ENCODE measurements around the gene CEP85. TPM values are rescaled to one million over a fixed set of nuclear protein-coding genes. Genes with fewer than 3 reads are reported as not detected.
"Not testable (repeated sequence)": the region's sequence is repeated elsewhere in the genome, so short reads cannot be mapped to it uniquely, and the experiment has no call there.

The CEP85 gene
- total RNA-seq, 1 donor from 2014 or later: 9.4 TPM

- DNase-seq (ENCODE audit: low read depth): no peak
Measured at GRCh38 chr1:26224606-26225005, 9.4 kb upstream of the CEP85 start.

GRCh38 chr1:26225033-26225831 lies 8.8 kb upstream of the CEP85 start:
- peak; percentile 50 for DNase-seq (ENCODE audit: low read depth)

DNA sequence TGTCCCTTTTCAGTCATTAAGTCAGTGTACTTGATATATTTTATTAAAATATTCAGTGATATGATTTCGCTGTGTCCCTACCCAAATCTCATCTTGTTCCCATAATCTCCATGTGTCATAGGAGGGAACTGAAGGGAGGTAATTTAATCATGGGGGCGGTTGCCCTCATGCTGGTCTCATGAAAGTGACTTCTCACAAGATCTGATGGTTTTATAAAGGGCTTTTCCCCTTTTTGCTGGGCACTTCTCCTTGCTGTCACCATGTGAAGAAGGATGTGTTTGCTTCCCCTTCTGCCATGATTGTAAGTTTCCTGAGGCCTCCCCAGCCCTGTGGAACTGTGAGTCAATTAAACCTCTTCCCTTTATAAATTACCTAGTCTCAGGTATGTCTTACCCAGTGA lies 3.3 kb upstream of the CEP85 start:
- DNase-seq (ENCODE audit: low read depth): not testable (repeated sequence)

GRCh38 chr1:26234644-26235370 lies 807 bp downstream of the CEP85 start:
- DNase-seq (ENCODE audit: low read depth): no peak

DNA sequence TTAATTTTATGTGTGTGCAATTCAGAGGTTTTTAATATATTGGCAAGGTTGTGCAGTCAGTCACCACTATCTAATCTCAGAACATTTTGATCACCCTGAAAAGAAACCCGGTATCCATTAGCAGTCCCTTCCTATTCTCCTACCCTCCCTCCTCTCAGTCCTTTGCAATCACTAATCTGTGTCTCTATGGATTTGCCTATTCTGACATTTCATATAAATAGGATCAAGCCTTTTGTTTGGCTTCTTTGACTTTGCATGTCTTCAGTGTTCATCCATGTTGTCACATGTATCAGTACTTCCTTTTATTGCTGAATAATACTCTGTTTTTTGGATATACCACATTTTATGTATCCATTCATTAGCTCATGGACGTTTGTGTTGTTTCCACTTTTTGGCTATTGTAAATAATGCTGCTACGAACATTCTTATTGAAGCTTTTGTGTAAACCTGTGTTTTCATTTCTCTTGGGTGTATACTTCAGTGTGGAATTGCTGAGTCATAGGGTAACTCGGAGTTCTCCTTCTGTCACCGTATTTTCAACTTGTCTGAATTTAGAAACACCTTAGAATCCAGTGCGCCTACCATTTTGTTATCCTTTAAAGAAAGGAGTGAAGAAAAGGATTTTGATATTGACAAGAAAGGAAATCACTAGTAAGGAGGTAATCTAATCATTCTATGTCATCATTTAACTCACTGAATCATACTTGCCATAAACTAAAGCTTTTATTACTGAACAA lies 3.4 kb downstream of the CEP85 start:
- peak; percentile 71 for DNase-seq (ENCODE audit: low read depth)

- peak; percentile 33 for DNase-seq (ENCODE audit: low read depth)
Measured at GRCh38 chr1:26239936-26240335, 5.9 kb downstream of the CEP85 start.

GRCh38 chr1:26252718-26253117 lies 18.7 kb downstream of the CEP85 start:
- no peak for DNase-seq (ENCODE audit: low read depth)

GRCh38 chr1:26254404-26254803 lies 20.4 kb downstream of the CEP85 start:
- no peak for DNase-seq (ENCODE audit: low read depth)

- no peak for DNase-seq (ENCODE audit: low read depth)
Measured at GRCh38 chr1:26257222-26257621, 23.2 kb downstream of the CEP85 start.

- no peak for DNase-seq (ENCODE audit: low read depth)
Measured at GRCh38 chr1:26259005-26259404, 25.0 kb downstream of the CEP85 start.

DNA sequence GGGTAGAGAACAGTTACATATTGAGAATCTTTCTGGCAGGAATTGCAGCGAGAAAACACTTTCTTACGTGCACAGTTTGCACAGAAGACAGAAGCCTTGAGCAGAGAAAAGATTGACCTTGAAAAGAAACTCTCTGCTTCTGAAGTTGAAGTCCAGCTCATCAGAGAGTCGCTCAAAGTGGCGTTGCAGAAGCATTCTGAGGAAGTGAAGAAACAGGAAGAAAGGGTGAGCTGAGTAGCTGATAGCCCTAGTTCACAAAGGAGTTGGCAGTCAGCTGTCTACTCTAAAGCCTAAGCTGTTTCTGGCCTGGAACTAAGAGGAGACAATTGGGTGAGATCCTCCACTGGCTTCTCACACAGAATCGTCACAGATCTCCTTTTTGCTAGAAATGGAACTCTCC lies 25.6 kb downstream of the CEP85 start:
- no peak for DNase-seq (ENCODE audit: low read depth)

DNA sequence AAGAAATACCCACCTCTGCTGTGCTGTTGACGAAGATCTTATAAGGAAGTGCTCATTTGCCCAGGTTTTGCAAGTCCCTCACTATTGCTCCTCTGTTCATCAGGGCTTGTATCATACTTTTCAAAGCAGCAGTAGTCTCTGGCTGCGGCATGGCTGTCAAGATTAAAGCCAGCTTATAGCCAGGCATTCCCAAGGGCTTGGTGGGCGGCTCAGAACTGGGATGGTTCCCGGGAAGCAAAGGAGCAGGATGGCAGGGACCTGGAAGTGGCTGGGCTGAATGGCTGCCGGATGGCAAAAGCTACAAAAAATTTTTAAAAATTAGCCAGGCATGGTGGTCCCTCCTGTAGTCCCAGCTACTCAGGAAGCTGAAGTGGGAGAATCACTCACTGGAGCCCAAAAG lies 29.2 kb downstream of the CEP85 start:
- no peak for DNase-seq (ENCODE audit: low read depth)

DNA sequence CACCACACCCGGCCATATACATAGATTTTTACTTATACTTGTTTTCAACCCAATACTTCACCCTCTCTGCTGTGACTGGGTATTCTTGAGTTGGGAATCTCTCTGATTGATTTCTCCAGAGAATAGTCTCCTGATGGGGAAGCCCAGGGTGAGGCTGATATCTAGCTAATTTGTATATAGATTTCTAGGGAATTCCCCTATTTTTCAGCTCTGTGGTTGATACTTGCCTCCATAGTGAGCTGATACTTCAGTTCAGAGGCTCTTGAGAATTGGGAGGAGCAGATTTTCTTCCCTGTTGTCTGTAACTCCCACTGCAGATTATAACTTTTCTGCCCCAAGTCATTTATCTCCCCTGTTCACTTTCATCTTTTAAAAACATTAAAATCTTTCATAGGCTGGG lies 31.4 kb downstream of the CEP85 start:
- DNase-seq (ENCODE audit: low read depth): no peak

DNA sequence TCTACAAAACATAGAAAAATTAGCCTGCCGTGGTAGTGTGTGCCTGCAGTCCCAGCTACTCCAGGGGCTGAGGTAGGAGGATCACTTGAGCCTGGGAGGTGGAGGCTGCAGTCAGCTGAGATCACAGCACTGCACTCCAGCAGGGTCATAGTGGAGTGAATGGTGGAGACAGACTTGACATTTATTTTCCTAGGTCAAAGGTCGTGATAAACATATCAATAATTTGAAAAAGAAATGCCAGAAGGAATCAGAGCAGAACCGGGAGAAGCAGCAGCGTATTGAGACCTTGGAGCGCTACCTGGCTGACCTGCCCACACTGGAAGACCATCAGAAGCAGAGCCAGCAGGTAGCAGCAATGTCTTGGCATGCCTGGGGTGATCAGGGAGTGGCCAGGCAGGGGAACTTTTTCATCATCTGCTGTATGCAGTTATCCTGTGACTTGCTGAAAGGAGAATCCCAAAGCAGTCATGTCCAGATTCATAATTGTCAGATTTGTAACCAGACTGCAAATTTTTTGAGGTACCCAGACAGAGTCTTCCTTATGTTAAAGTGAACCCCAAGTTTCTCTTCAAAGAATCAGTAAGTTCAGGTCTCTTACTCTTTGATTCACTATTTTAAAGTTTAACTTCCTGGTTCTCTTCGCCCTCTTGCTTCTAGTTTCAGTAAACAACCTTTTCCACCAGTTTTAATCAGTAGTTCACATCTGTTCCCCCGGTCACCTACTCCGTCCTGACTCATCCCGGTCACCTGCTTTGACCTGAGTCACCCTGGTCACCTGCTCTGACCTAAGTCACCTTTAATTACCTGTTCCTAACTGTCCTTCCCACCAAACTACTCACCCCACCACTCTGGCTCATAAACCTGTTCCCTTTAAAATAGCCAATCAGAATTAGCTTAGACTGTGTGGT lies 34.5 kb downstream of the CEP85 start:
- DNase-seq (ENCODE audit: low read depth): no peak

- DNase-seq (ENCODE audit: low read depth): no peak
Measured at GRCh38 chr1:26269198-26269550, 35.2 kb downstream of the CEP85 start.

- no peak for DNase-seq (ENCODE audit: low read depth)
Measured at GRCh38 chr1:26274801-26275425, 40.9 kb downstream of the CEP85 start.

DNA sequence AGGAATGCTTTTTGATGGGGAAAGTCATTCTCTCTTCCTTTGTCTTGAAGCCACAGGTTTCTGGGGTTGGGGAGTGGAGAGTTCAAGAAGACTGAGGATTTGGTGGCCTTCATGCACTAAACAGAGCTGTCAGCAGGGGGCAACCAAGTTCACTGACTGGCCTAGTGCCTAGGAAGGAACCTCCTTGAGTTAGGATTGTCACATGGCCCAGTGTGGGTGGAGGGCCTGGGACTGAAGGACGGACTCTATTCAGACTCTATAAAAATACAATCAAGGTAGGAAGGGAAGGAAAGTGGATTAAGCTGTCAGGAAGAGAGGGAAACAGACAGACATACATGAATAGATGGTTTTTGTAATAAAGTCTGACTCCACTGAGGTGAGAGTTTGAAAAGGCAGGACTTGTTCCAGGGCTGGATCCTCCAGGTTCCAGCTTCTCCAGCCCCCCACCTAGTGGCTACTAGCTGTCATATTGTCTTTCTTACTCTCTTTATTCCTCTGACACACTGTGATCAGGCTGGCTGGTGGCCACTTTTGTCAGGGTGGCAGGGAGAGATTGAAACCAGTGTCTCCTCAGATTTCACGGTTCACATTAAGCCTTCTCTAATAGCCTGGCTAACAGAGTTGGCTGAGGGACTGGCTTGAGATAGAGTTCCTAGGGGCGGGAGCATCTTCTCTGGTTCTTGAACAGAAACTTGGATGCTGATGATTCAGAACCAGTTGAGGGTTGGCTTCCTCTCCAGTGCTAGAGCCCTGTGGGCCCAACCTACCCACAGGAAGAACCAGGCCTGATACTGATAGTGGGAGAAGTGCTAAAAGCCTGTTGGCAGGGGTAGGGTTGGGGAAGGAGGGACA lies 41.8 kb downstream of the CEP85 start:
- DNase-seq (ENCODE audit: low read depth): peak; percentile 81

DNA sequence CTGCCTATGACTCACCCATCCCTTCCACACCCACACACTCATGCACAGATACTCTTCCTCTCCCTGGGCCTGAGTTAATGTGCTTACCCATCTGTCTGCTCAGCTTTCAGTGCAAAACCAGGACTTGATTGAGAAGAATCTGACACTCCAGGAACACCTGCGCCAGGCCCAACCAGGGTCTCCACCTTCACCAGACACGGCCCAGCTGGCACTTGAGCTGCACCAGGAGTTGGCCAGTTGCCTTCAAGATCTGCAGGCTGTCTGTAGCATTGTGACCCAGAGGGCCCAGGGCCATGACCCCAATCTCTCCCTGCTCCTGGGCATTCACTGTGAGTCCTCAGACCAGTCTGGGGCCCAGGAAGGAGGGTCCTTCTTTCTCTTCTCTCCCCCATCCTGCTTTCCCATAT lies 42.4 kb downstream of the CEP85 start:
- no peak for DNase-seq (ENCODE audit: low read depth)

GRCh38 chr1:26277261-26277661 lies 43.3 kb downstream of the CEP85 start:
- DNase-seq (ENCODE audit: low read depth): no peak

GRCh38 chr1:26277719-26278118 lies 43.7 kb downstream of the CEP85 start:
- DNase-seq (ENCODE audit: low read depth): no peak

Data from renal cortical epithelial cell (primary cell).